Measurements from ENCODE around the gene SLC12A3. TPM values are rescaled to one million over a fixed set of nuclear protein-coding genes. Genes with fewer than 3 reads are reported as not detected.

SLC12A3 gene
- total RNA-seq, 4 donors from 2014 or later: 0.14 TPM; not detected in 3

- TF ChIP-seq POLR2A (IDR thresholded peaks at IDR 0.05) (no peak), CTCF (IDR thresholded peaks at IDR 0.05) (no peak)
- no peak overlapping the region for H3K27ac ChIP-seq
- no peaks in the 10 kb centered on the region for H3K27me3 ChIP-seq
- H3K4me3 ChIP-seq: no peak overlapping the region
- H3K36me3 ChIP-seq: no peaks in the 10 kb centered on the region
- no peaks in the 10 kb centered on the region for H3K9me3 ChIP-seq
- H3K4me1 ChIP-seq: no peaks in the 10 kb centered on the region
- intact Hi-C loops (cut with DNase I; ENCODE audit: low total_unique reads): no loop called here
- DNase-seq: no peak
Observed at GRCh38 chr16:56824331-56824730, 40.7 kb upstream of the SLC12A3 start.

GRCh38 chr16:56824804-56825203, 40.2 kb upstream of the SLC12A3 start:
- Histone ChIP-seq H3K4me3 (no peak overlapping the region), H3K4me1 (no peaks in the 10 kb centered on the region), H3K27me3 (no peaks in the 10 kb centered on the region), H3K36me3 (no peaks in the 10 kb centered on the region), H3K9me3 (no peaks in the 10 kb centered on the region), H3K27ac (no peak overlapping the region)
- no peak for TF ChIP-seq POLR2A (IDR thresholded peaks at IDR 0.05)
- no peak for TF ChIP-seq CTCF (IDR thresholded peaks at IDR 0.05)
- intact Hi-C loops (cut with DNase I; ENCODE audit: low total_unique reads): no loop called here
- DNase-seq: no peak

- H3K36me3 ChIP-seq: no peaks in the 10 kb centered on the region
Observed at GRCh38 chr16:56825826-56826225, 39.2 kb upstream of the SLC12A3 start.

GRCh38 chr16:56828647-56829046, 36.4 kb upstream of the SLC12A3 start:
- H3K4me1 ChIP-seq: no peaks in the 10 kb centered on the region
- DNase-seq: no peak
- no peaks in the 10 kb centered on the region for H3K36me3 ChIP-seq
- no peak overlapping the region for H3K27ac ChIP-seq
- intact Hi-C loops (cut with DNase I; ENCODE audit: low total_unique reads): no loop called here
- TF ChIP-seq POLR2A (IDR thresholded peaks at IDR 0.05): no peak
- TF ChIP-seq CTCF (IDR thresholded peaks at IDR 0.05): no peak
- no peaks in the 10 kb centered on the region for H3K9me3 ChIP-seq
- no peak overlapping the region for H3K4me3 ChIP-seq
- H3K27me3 ChIP-seq: no peaks in the 10 kb centered on the region

More at GRCh38 chr16:56825826-56826225, 39.2 kb upstream of the SLC12A3 start:
- intact Hi-C loops (cut with DNase I; ENCODE audit: low total_unique reads): no loop called here
- DNase-seq: no peak
- no peak overlapping the region for H3K4me3 ChIP-seq
- H3K27me3 ChIP-seq: no peaks in the 10 kb centered on the region
- H3K9me3 ChIP-seq: no peaks in the 10 kb centered on the region
- no peak for TF ChIP-seq CTCF (IDR thresholded peaks at IDR 0.05)
- TF ChIP-seq POLR2A (IDR thresholded peaks at IDR 0.05): no peak
- H3K27ac ChIP-seq: no peak overlapping the region
- H3K4me1 ChIP-seq: no peaks in the 10 kb centered on the region

GRCh38 chr16:56830669-56831068, 34.3 kb upstream of the SLC12A3 start:
- Histone ChIP-seq H3K9me3 (no peaks in the 10 kb centered on the region), H3K4me1 (no peaks in the 10 kb centered on the region), H3K27ac (no peak overlapping the region), H3K27me3 (no peaks in the 10 kb centered on the region), H3K36me3 (no peaks in the 10 kb centered on the region), H3K4me3 (no peak overlapping the region)
- no peak for DNase-seq
- TF ChIP-seq POLR2A (IDR thresholded peaks at IDR 0.05) (no peak), CTCF (IDR thresholded peaks at IDR 0.05) (no peak)
- intact Hi-C loops (cut with DNase I; ENCODE audit: low total_unique reads): no loop called here
